Measurements from ENCODE around the gene CLDN3. TPM values are rescaled to one million over a fixed set of nuclear protein-coding genes. Genes with fewer than 3 reads are reported as not detected.

The CLDN3 gene
- total and polyA plus RNA-seq, 12 donors, result not detected

- TF ChIP-seq, protein P1, sequence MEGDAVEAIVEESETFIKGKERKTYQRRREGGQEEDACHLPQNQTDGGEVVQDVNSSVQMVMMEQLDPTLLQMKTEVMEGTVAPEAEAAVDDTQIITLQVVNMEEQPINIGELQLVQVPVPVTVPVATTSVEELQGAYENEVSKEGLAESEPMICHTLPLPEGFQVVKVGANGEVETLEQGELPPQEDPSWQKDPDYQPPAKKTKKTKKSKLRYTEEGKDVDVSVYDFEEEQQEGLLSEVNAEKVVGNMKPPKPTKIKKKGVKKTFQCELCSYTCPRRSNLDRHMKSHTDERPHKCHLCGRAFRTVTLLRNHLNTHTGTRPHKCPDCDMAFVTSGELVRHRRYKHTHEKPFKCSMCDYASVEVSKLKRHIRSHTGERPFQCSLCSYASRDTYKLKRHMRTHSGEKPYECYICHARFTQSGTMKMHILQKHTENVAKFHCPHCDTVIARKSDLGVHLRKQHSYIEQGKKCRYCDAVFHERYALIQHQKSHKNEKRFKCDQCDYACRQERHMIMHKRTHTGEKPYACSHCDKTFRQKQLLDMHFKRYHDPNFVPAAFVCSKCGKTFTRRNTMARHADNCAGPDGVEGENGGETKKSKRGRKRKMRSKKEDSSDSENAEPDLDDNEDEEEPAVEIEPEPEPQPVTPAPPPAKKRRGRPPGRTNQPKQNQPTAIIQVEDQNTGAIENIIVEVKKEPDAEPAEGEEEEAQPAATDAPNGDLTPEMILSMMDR (IDR thresholded peaks at IDR 0.05), result peak; percentile 62 to 87 (median 77)
- Histone ChIP-seq H3K4me3 (no peak overlapping the region), H3K27me3 (peaks cover 0 to 26% (median 15%) of the 10 kb centered on the region in 7 donors), H3K36me3 (no peaks in the 10 kb centered on the region), H3K27ac (no peak overlapping the region), H3K9me3 (peaks cover 0 to 15% (median 0%) of the 10 kb centered on the region in 11 donors), H3K4me1 (no peaks in the 10 kb centered on the region)
- 10 to 11% methylated on average over 11 of the region's 11 CpGs for WGBS, 2 donors
- DNase-seq (peak; percentile 36 to 68), ATAC-seq (peak; percentile 68 to 87 (median 82))
- intact Hi-C loops (cut with DNase I), result loop anchor here in 7 of 10 donors (1.0 to 5.0 kb wide), 5 partner anchors 41 to 46 kb away; no protein-coding TSS in a partner anchor
Observed at GRCh38 chr7:73811760-73812168, 41.7 kb upstream of the CLDN3 start.

DNA sequence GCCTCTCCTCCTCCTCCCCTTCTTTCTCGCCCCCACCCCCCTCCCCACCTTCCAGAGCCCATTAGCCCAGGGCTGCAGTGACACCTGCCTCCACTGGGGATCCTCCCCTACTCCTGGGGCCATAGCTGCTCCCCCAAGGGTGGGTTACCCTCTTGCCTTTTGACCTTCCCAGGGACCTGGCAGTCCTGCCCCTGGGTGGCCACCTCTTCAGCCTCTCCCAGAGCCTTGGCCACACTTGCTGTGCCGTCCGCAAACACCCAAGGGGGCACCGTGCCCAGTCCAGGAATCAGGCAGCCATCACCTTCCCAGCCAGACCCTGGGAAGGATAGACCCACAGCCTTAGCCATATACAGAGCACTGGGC, 40.9 kb upstream of the CLDN3 start:
- DNase-seq (no peak), ATAC-seq (no peak)
- Histone ChIP-seq H3K27ac (no peak overlapping the region), H3K36me3 (no peaks in the 10 kb centered on the region), H3K27me3 (peaks cover 0 to 26% (median 15%) of the 10 kb centered on the region in 7 donors), H3K4me3 (no peak overlapping the region), H3K9me3 (peaks cover 0 to 15% (median 0%) of the 10 kb centered on the region in 11 donors), H3K4me1 (no peaks in the 10 kb centered on the region)
- 45 to 52% methylated on average over 3 to 4 of the region's 4 CpGs for WGBS, 2 donors
- intact Hi-C loops (cut with DNase I), result loop anchor here in 6 of 10 donors (1.0 to 5.0 kb wide), 4 partner anchors 41 to 46 kb away; no protein-coding TSS in a partner anchor
- TF ChIP-seq, protein P1 (IDR thresholded peaks at IDR 0.05), result no peak

GRCh38 chr7:73809467-73809951, 39.4 kb upstream of the CLDN3 start:
- Histone ChIP-seq H3K9me3 (peaks cover 0 to 15% (median 0%) of the 10 kb centered on the region in 11 donors), H3K36me3 (no peaks in the 10 kb centered on the region), H3K4me3 (no peak overlapping the region), H3K4me1 (no peaks in the 10 kb centered on the region), H3K27me3 (peaks cover 0 to 26% (median 15%) of the 10 kb centered on the region in 7 donors), H3K27ac (no peak overlapping the region)
- peak in 2 of 8 donors; percentile 17 to 22 for ATAC-seq
- DNase-seq, result no peak
- WGBS, 2 donors, result 82 to 88% methylated on average over 21 of the region's 21 CpGs
- intact Hi-C loops (cut with DNase I), result no loop called here
- TF ChIP-seq, protein P1 (IDR thresholded peaks at IDR 0.05), result no peak

GRCh38 chr7:73802459-73802858, 32.4 kb upstream of the CLDN3 start:
- Histone ChIP-seq H3K4me1 (no peaks in the 10 kb centered on the region), H3K27ac (no peak overlapping the region), H3K9me3 (no peaks in the 10 kb centered on the region), H3K4me3 (no peak overlapping the region), H3K27me3 (peaks cover 0 to 3% (median 0%) of the 10 kb centered on the region in 7 donors), H3K36me3 (no peaks in the 10 kb centered on the region)
- ATAC-seq (no peak), DNase-seq (no peak)
- intact Hi-C loops (cut with DNase I), result no loop called here
- TF ChIP-seq, protein P1 (IDR thresholded peaks at IDR 0.05), result no peak
- 72 to 76% methylated on average over 4 of the region's 4 CpGs for WGBS, 2 donors

All from heart right ventricle (tissue), 16 donors.